GM10266 (cell line): ENCODE results near the gene GADD45A.

Experiments used
- DNase-seq: peaks from one replicate; pipeline ENCODE4 v3.0.0; 2012; ENCODE audit errors: extremely low spot score
- CTCF ChIP-seq: IDR thresholded peaks from 2 replicates; pipeline ENCODE4 v1.5.1; 2012; ENCODE audit warnings: mild to moderate bottlenecking, low read depth; ENCODE audit not compliant: control insufficient read depth, insufficient read depth; ENCODE audit errors: missing control alignments

The GADD45A gene

GRCh38 chr1:67713057-67713846, 28.3 kb downstream of the GADD45A start:
- no peak for TF ChIP-seq CTCF
- no peak for DNase-seq

- no peak for DNase-seq
Observed at GRCh38 chr1:67715819-67716218, 30.8 kb downstream of the GADD45A start.

GRCh38 chr1:67716800-67717199, 31.8 kb downstream of the GADD45A start:
- DNase-seq, result no peak
- no peak for TF ChIP-seq CTCF

More at GRCh38 chr1:67715819-67716218, 30.8 kb downstream of the GADD45A start:
- no peak for TF ChIP-seq CTCF

- no peak for DNase-seq
Observed at GRCh38 chr1:67717876-67718275, 32.9 kb downstream of the GADD45A start.

GRCh38 chr1:67719329-67720196, 34.6 kb downstream of the GADD45A start:
- DNase-seq, result no peak
- TF ChIP-seq CTCF, result no peak

More at GRCh38 chr1:67717876-67718275, 32.9 kb downstream of the GADD45A start:
- TF ChIP-seq CTCF, result no peak

- TF ChIP-seq CTCF, result no peak
- no peak for DNase-seq
Observed at GRCh38 chr1:67721112-67721511, 36.1 kb downstream of the GADD45A start.
